WTC11 (cell line): Measurements from ENCODE around the gene LCMT2. TPM values are rescaled to one million over a fixed set of nuclear protein-coding genes. Genes with fewer than 3 reads are reported as not detected.

Experiments used
- ATAC-seq: fragments of 200-7000 bp; cut with Tn5 transposase; 2 replicates; pipeline ENCODE4 v1.10.0; 2021; ENCODE audit warnings: mild to moderate bottlenecking, moderate library complexity
- CTCF ChIA-PET: fragments of 300-600 bp; sonication (Branson Sonifier 250); formaldehyde crosslinking; loops from one replicate; lab custom pipeline; 2021; ENCODE audit warnings: antibody characterized with exemption; lab: Charles Lee
- POLR2A ChIA-PET: fragments of 350-600 bp; sonication (Branson Sonifier 250); formaldehyde crosslinking; loops from one replicate; lab custom pipeline; 2021; ENCODE audit warnings: antibody characterized with exemption; lab: Charles Lee
- DNase-seq: peaks from one replicate; pipeline ENCODE4 v3.0.0; 2021; ENCODE audit warnings: low spot score
- H3K27ac Mint-ChIP-seq: 2 replicates; pipeline ENCODE4 v1.8.0; 2021; ENCODE audit warnings: mixed read lengths
- H3K27me3 Mint-ChIP-seq: 2 replicates; pipeline ENCODE4 v1.8.0; 2021; ENCODE audit warnings: low read depth, mild to moderate bottlenecking, moderate library complexity, mixed read lengths
- H3K36me3 Mint-ChIP-seq: 2 replicates; pipeline ENCODE4 v1.8.0; 2021; ENCODE audit warnings: mixed read lengths
- H3K4me1 Mint-ChIP-seq: 2 replicates; pipeline ENCODE4 v1.8.0; 2022; ENCODE audit warnings: mixed read lengths
- H3K4me3 Mint-ChIP-seq: 2 replicates; pipeline ENCODE4 v1.8.0; 2021; ENCODE audit warnings: mild to moderate bottlenecking, moderate library complexity, mixed read lengths
- H3K9me3 Mint-ChIP-seq: 2 replicates; pipeline ENCODE4 v1.8.0; 2021; ENCODE audit warnings: mixed read lengths
- CREM ChIP-seq: sonication (generic); formaldehyde crosslinking; IDR thresholded peaks from 2 replicates; pipeline ENCODE4 v1.8.1; 2022; ENCODE audit warnings: mild to moderate bottlenecking, missing genetic modification reagents, moderate library complexity
- FOXK1 ChIP-seq: sonication (generic); formaldehyde crosslinking; IDR thresholded peaks from 2 replicates; pipeline ENCODE4 v1.8.0; 2022; ENCODE audit warnings: mild to moderate bottlenecking, moderate library complexity, missing genetic modification reagents
- RORB ChIP-seq: fragments of 250-450 bp; sonication (Bioruptor Pico); IDR thresholded peaks from 2 replicates; pipeline ENCODE4 v1.9.0; 2021; ENCODE audit warnings: mild to moderate bottlenecking
- ZNF138 ChIP-seq: sonication (generic); formaldehyde crosslinking; conservative IDR thresholded peaks from 2 replicates; pipeline ENCODE4 v1.8.1; 2022; ENCODE audit warnings: mild to moderate bottlenecking, moderate library complexity, missing genetic modification reagents
- ZNF263 ChIP-seq: sonication (generic); formaldehyde crosslinking; IDR thresholded peaks from 2 replicates; pipeline ENCODE4 v1.8.1; 2022; ENCODE audit warnings: low read depth, mild to moderate bottlenecking, moderate library complexity, missing genetic modification reagents
- ZNF416 ChIP-seq: fragments of 250-450 bp; sonication (Bioruptor Pico); IDR thresholded peaks from 2 replicates; pipeline ENCODE4 v1.9.0; 2021; ENCODE audit warnings: mild to moderate bottlenecking, inconsistent platforms
- total RNA-seq: library from RNA; stranded (reverse); gene quantifications from 3 replicates; pipeline ENCODE4 v1.2.3, GENCODE V29; 2021
- TF ChIP-seq, protein P1 (sequence below): sonication (generic); formaldehyde crosslinking; IDR thresholded peaks from 2 replicates; pipeline ENCODE4 v1.8.1; 2023; ENCODE audit warnings: mild to moderate bottlenecking, missing genetic modification reagents, moderate library complexity
- TF ChIP-seq, protein P2 (sequence below): sonication (generic); formaldehyde crosslinking; conservative IDR thresholded peaks from 2 replicates; pipeline ENCODE4 v1.8.1; 2022; ENCODE audit warnings: mild to moderate bottlenecking, missing genetic modification reagents
- TF ChIP-seq, protein P3 (sequence below): sonication (generic); formaldehyde crosslinking; IDR thresholded peaks from 2 replicates; pipeline ENCODE4 v1.8.1; 2022; ENCODE audit warnings: low read depth, mild to moderate bottlenecking, moderate library complexity, missing genetic modification reagents, borderline replicate concordance
- TF ChIP-seq, protein P4 (sequence below): fragments of 250-450 bp; sonication (Bioruptor Pico); conservative IDR thresholded peaks from 2 replicates; pipeline ENCODE4 v1.9.0; 2021; ENCODE audit warnings: mild to moderate bottlenecking
- TF ChIP-seq, protein P5 (sequence below): fragments of 250-450 bp; sonication (Bioruptor Pico); IDR thresholded peaks from 2 replicates; pipeline ENCODE4 v1.9.0; 2021; ENCODE audit warnings: mild to moderate bottlenecking, borderline replicate concordance

LCMT2 gene
- total RNA-seq, 1 experiment from 2014 or later: 7.6 TPM

DNA sequence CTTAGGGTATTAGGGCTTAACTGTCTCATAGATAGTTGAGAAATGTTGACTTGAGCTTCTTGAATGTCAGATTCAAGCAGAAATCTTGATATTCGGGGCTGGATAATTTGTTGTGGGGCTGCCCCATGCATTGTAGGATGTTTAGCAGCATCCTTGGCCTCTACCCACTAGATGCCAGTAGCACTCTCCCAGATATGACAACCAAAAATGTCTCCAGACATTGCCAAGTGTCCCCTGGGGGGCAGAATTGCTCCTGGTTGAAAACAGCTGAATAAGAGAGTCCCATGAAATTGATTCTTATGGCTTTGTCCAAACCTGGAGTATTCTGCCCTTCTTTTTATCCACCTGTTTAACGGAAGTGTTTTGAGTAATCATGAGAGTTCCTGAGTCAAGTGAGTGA is 15.9 kb upstream of the LCMT2 start (continued):
- TF ChIP-seq, protein P1, sequence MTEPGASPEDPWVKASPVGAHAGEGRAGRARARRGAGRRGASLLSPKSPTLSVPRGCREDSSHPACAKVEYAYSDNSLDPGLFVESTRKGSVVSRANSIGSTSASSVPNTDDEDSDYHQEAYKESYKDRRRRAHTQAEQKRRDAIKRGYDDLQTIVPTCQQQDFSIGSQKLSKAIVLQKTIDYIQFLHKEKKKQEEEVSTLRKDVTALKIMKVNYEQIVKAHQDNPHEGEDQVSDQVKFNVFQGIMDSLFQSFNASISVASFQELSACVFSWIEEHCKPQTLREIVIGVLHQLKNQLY (CRISPR knock-in tag): no peak
- TF ChIP-seq ZNF416 (CRISPR knock-in tag) (no peak), ZNF263 (CRISPR knock-in tag) (no peak), FOXK1 (CRISPR knock-in tag) (no peak)
- TF ChIP-seq, protein P2, sequence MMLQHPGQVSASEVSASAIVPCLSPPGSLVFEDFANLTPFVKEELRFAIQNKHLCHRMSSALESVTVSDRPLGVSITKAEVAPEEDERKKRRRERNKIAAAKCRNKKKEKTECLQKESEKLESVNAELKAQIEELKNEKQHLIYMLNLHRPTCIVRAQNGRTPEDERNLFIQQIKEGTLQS (CRISPR knock-in tag): no peak
- TF ChIP-seq, protein P3, sequence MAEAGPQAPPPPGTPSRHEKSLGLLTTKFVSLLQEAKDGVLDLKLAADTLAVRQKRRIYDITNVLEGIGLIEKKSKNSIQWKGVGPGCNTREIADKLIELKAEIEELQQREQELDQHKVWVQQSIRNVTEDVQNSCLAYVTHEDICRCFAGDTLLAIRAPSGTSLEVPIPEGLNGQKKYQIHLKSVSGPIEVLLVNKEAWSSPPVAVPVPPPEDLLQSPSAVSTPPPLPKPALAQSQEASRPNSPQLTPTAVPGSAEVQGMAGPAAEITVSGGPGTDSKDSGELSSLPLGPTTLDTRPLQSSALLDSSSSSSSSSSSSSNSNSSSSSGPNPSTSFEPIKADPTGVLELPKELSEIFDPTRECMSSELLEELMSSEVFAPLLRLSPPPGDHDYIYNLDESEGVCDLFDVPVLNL (CRISPR knock-in tag): no peak

DNA sequence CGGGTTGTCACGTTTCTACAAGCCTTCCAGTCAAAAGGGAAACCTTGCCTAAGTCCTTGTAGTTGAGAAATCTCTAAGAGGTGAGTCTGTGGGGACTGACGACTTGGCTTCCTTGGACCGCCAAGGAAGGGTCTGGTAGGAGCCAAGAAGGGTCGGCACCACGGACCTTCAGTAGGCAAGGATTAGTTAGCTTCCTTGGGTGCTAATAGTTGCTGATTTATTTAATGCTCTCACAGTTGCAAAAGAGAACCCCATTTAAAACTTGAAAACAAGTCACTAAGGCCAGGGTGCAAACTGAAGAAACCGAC is 361 bp upstream of the LCMT2 start:
- Mint-ChIP-seq H3K4me3 (peak overlapping the region; percentile 90), H3K27ac (peak overlapping the region; percentile 91), H3K9me3 (no peaks in the 10 kb centered on the region), H3K36me3 (peaks cover 8% of the 10 kb centered on the region), H3K27me3 (peaks cover under 1% of the 10 kb centered on the region; the same call in 1 of the 2 replicates)
- ChIA-PET CTCF (interaction anchor here (0.6 to 1.4 kb wide), 4 partner anchors 45 to 126 kb away, joined by 3 to 5 read pairs (median 4); no protein-coding TSS in a partner anchor), POLR2A (no interaction called here)
- no peak for DNase-seq
- TF ChIP-seq ZNF138 (CRISPR knock-in tag) (no peak), RORB (CRISPR knock-in tag) (no peak)
- TF ChIP-seq, all 79 proteins: peak for 0
- H3K4me1 Mint-ChIP-seq: peaks cover 20% of the 10 kb centered on the region
- ATAC-seq: peak; percentile 34

DNA sequence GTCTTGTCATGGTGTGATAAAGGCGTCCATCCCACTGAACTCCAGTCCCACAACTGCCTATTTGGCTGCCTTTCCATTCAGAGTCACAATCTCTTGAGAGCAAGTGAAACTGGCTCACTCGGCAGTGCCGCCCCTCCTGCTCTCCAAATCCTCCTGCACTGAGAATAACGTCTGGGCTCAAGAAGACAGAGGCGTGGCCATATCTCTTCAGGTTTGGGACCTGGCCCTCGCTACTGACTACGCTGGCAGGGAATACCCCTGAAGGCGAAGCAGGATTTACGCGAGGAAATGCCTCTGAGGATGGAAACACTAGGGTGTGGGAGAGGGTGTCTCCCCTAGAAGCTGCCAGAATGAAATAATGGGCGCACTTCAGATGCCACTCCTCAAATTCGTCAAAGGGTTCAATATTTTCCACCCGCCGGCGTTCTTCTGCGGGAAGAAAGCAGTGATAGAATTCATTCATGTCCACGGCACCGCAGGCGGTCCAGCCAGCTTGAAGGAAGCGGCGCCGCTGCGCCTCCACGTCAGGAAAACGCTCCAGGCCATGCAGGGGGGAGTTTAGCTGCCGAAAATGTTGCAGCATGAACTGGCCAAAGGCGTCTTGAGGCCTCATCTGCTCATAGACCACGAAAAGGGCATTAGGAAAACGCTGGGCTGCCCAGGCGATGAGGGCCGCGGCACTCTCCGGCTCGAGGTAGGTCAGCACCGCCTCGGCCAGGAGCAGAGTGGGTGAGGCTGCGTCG is 985 bp downstream of the LCMT2 start:
- H3K4me1 Mint-ChIP-seq: peaks cover 20% of the 10 kb centered on the region

More for the DNA sequence above, 985 bp downstream of the LCMT2 start:
- Mint-ChIP-seq H3K4me3 (peak overlapping the region; percentile 90), H3K36me3 (peaks cover 5% of the 10 kb centered on the region; the same call in 1 of the 2 replicates), H3K27ac (peak overlapping the region; percentile 79), H3K9me3 (no peaks in the 10 kb centered on the region), H3K27me3 (peaks cover 13% of the 10 kb centered on the region)
- ATAC-seq (no peak), DNase-seq (peak; percentile 47)
- ChIA-PET POLR2A (no interaction called here), CTCF (interaction anchor here (1.4 kb wide), 1 partner anchor 47 kb away, joined by 4 read pairs; no protein-coding TSS in a partner anchor)
- TF ChIP-seq CREM (CRISPR knock-in tag) (no peak), ZNF263 (CRISPR knock-in tag) (0 out of 2 replicates have a peak, but pooled peaks have one; percentile 27)
- TF ChIP-seq, protein P4, sequence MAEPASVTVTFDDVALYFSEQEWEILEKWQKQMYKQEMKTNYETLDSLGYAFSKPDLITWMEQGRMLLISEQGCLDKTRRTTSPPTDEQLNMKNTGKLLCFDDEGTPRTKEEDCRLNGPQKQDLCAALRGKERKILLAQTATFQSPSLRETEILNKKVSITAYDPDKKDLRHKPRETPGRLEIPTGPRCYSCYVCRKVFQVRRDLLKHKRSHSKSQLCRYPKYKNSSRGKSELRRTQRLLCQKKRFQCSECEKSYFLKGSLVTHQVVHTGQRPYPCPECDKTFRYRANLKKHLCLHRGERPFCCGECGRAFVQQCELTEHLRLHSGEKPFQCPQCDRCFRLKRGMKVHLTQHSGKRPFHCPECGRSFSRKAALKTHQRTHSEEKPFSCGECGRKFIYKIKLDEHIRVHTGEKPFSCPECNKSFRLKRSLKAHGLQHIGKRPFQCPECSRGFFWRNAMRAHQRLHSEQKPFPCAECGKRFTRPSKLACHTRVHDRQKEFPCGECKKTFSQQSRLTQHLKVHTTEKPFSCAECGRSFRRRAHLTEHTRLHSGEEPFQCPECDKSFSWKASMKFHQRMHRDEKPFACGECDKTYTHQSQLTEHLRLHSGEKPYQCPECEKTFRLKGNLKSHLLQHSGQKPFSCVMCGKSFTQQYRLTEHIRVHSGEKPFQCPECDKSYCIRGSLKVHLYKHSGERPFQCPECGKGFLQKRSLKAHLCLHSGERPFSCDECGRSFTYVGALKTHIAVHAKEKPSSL (CRISPR knock-in tag): no peak
- TF ChIP-seq, protein P5, sequence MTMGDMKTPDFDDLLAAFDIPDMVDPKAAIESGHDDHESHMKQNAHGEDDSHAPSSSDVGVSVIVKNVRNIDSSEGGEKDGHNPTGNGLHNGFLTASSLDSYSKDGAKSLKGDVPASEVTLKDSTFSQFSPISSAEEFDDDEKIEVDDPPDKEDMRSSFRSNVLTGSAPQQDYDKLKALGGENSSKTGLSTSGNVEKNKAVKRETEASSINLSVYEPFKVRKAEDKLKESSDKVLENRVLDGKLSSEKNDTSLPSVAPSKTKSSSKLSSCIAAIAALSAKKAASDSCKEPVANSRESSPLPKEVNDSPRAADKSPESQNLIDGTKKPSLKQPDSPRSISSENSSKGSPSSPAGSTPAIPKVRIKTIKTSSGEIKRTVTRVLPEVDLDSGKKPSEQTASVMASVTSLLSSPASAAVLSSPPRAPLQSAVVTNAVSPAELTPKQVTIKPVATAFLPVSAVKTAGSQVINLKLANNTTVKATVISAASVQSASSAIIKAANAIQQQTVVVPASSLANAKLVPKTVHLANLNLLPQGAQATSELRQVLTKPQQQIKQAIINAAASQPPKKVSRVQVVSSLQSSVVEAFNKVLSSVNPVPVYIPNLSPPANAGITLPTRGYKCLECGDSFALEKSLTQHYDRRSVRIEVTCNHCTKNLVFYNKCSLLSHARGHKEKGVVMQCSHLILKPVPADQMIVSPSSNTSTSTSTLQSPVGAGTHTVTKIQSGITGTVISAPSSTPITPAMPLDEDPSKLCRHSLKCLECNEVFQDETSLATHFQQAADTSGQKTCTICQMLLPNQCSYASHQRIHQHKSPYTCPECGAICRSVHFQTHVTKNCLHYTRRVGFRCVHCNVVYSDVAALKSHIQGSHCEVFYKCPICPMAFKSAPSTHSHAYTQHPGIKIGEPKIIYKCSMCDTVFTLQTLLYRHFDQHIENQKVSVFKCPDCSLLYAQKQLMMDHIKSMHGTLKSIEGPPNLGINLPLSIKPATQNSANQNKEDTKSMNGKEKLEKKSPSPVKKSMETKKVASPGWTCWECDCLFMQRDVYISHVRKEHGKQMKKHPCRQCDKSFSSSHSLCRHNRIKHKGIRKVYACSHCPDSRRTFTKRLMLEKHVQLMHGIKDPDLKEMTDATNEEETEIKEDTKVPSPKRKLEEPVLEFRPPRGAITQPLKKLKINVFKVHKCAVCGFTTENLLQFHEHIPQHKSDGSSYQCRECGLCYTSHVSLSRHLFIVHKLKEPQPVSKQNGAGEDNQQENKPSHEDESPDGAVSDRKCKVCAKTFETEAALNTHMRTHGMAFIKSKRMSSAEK (CRISPR knock-in tag): no peak
